Loucy (cell line): ENCODE measurements around the gene GNG8.

Experiments used
- EZH2phosphoT487 ChIP-seq: fragments of 200-600 bp; IDR thresholded peaks from 2 replicates; pipeline ENCODE4 v1.6.1; 2018; ENCODE audit warnings: antibody characterized with exemption, mild to moderate bottlenecking, moderate library complexity, borderline replicate concordance
- TF ChIP-seq, protein P1 (sequence below): fragments of 200-600 bp; sonication (generic); conservative IDR thresholded peaks from 2 replicates; pipeline ENCODE4 v1.5.1; 2014; ENCODE audit warnings: mild to moderate bottlenecking, antibody characterized with exemption, low read length

DNA sequence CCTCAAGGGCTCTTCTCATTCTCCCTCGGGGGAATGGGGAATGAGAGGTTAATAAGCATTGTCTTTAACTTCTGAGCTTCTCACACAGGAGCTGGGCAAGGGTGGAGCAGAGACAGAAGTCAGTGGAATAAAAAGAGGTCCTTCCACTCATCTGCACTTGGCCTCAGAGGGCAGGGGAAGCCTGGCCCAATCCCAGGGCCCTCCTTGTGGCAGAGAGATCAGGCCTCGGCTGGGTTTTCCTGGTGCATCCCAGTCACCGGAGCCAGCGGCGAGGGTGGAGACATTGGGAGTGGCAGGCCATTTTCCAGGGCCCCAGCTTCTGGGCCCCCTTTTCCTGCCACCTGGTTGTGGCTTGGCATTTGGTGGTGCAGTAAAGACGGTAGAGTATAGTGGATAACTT, 24.2 kb downstream of the GNG8 start:
- TF ChIP-seq, protein P1, sequence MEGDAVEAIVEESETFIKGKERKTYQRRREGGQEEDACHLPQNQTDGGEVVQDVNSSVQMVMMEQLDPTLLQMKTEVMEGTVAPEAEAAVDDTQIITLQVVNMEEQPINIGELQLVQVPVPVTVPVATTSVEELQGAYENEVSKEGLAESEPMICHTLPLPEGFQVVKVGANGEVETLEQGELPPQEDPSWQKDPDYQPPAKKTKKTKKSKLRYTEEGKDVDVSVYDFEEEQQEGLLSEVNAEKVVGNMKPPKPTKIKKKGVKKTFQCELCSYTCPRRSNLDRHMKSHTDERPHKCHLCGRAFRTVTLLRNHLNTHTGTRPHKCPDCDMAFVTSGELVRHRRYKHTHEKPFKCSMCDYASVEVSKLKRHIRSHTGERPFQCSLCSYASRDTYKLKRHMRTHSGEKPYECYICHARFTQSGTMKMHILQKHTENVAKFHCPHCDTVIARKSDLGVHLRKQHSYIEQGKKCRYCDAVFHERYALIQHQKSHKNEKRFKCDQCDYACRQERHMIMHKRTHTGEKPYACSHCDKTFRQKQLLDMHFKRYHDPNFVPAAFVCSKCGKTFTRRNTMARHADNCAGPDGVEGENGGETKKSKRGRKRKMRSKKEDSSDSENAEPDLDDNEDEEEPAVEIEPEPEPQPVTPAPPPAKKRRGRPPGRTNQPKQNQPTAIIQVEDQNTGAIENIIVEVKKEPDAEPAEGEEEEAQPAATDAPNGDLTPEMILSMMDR: no peak
- no peak for TF ChIP-seq EZH2phosphoT487
